CD8-positive, alpha-beta memory T cell (primary cell): Measurements from ENCODE around the gene MAP4K3. TPM values are rescaled to one million over a fixed set of nuclear protein-coding genes. Genes with fewer than 3 reads are reported as not detected.

Experiments used
- CTCF ChIA-PET: fragments of 350-600 bp; sonication (Branson Sonifier 250); formaldehyde crosslinking; loops from one replicate; lab custom pipeline; 2021; ENCODE audit warnings: antibody characterized with exemption; lab: Charles Lee
- POLR2A ChIA-PET: fragments of 350-600 bp; sonication (Branson Sonifier 250); formaldehyde crosslinking; loops from one replicate; lab custom pipeline; 2021; ENCODE audit warnings: antibody characterized with exemption; lab: Charles Lee
- DNase-seq, 5 donors: peaks; one replicate each; pipeline versions ENCODE4 v3.0.0 to v3.0.0-alpha.2; 2020 to 2022; ENCODE audit warnings: mixed read lengths in 1 of 5
- H3K27ac ChIP-seq: one replicate; pipeline ENCODE4 v1.7.0; 2013; ENCODE audit warnings: low read depth, mild to moderate bottlenecking, low read length, moderate library complexity
- H3K27me3 ChIP-seq: 2 replicates; pipeline ENCODE4 v1.7.0; 2013; ENCODE audit warnings: low read length, mild to moderate bottlenecking; ENCODE audit not compliant: insufficient read depth, poor library complexity, severe bottlenecking
- H3K36me3 ChIP-seq: 2 replicates; pipeline ENCODE4 v1.7.0; 2013; ENCODE audit warnings: mild to moderate bottlenecking, low read length, moderate library complexity; ENCODE audit not compliant: insufficient read depth
- H3K4me1 ChIP-seq: 2 replicates; pipeline ENCODE4 v1.7.0; 2013; ENCODE audit warnings: mild to moderate bottlenecking, low read length, moderate library complexity; ENCODE audit not compliant: insufficient read depth
- H3K4me3 ChIP-seq: 2 replicates; pipeline ENCODE4 v1.7.0; 2013; ENCODE audit warnings: mild to moderate bottlenecking, low read length
- H3K9me3 ChIP-seq: 2 replicates; pipeline ENCODE4 v1.7.0; 2013; ENCODE audit warnings: mild to moderate bottlenecking, low read length
- H3K27ac Mint-ChIP-seq, 8 donors: one replicate each; pipeline ENCODE4 v1.8.0; 2020 to 2021; ENCODE audit warnings: mixed read lengths in 8 of 8, mild to moderate bottlenecking in 6 of 8, inconsistent platforms in 3 of 8, moderate library complexity in 3 of 8
- H3K27me3 Mint-ChIP-seq, 2 donors: one replicate each; pipeline ENCODE4 v1.8.0; 2020 to 2021; ENCODE audit warnings: mixed read lengths in 2 of 2, mild to moderate bottlenecking in 1 of 2, moderate library complexity in 1 of 2
- H3K36me3 Mint-ChIP-seq, 3 donors: one replicate each; pipeline ENCODE4 v1.8.0; 2020 to 2021; ENCODE audit warnings: mixed read lengths in 3 of 3, inconsistent platforms in 1 of 3, mild to moderate bottlenecking in 1 of 3
- H3K4me1 Mint-ChIP-seq, 3 donors: one replicate each; pipeline ENCODE4 v1.8.0; 2020 to 2021; ENCODE audit warnings: mixed read lengths in 3 of 3, inconsistent platforms in 1 of 3, mild to moderate bottlenecking in 1 of 3
- H3K4me3 Mint-ChIP-seq, 7 donors: one replicate each; pipeline ENCODE4 v1.8.0; 2020 to 2021; ENCODE audit warnings: mixed read lengths in 7 of 7, mild to moderate bottlenecking in 6 of 7, moderate library complexity in 4 of 7, inconsistent platforms in 2 of 7
- H3K9me3 Mint-ChIP-seq, 5 donors: one replicate each; pipeline ENCODE4 v1.8.0; 2020 to 2022; ENCODE audit warnings: mixed read lengths in 5 of 5, mild to moderate bottlenecking in 3 of 5, moderate library complexity in 2 of 5, inconsistent platforms in 1 of 5
- polyA plus RNA-seq: library from polyadenylated mRNA; unstranded; fragments of 300-500 nt; fragmentation: Illumina TruSeq; gene quantifications from one replicate; pipeline ENCODE4 v1.2.3, GENCODE V29; 2021
- total RNA-seq, 2 experiments: library from RNA; stranded (reverse); gene quantifications; one replicate each; pipeline ENCODE4 v1.2.3, GENCODE V29; 2021

MAP4K3 gene
- total and polyA plus RNA-seq, 3 experiments from 2014 or later = 2.7 to 8.2 (median 7.0) TPM

GRCh38 chr2:39234754-39235153 lies 202.3 kb downstream of the MAP4K3 start:
- no peaks in the 10 kb centered on the region for H3K4me1 ChIP-seq
- H3K4me3 ChIP-seq = no peak overlapping the region
- ChIA-PET CTCF (interaction anchor here (1.2 kb wide), 1 partner anchor 287 kb away, joined by 5 read pairs; no protein-coding TSS in a partner anchor), POLR2A (no interaction called here)
- no peaks in the 10 kb centered on the region for H3K9me3 ChIP-seq
- Mint-ChIP-seq H3K36me3 (peaks cover 3 to 27% (median 4%) of the 10 kb centered on the region in 3 donors), H3K4me1 (peaks cover under 1 to 2% (median 2%) of the 10 kb centered on the region in 3 donors), H3K27ac (no peak overlapping the region), H3K9me3 (peaks cover 5 to 14% (median 11%) of the 10 kb centered on the region in 5 donors), H3K27me3 (peaks cover 0 to 3% of the 10 kb centered on the region in 2 donors), H3K4me3 (no peak overlapping the region)
- H3K27ac ChIP-seq = no peak overlapping the region
- DNase-seq = no peak
- H3K27me3 ChIP-seq = no peaks in the 10 kb centered on the region
- no peaks in the 10 kb centered on the region for H3K36me3 ChIP-seq

- H3K4me3 ChIP-seq = no peak overlapping the region
- POLR2A ChIA-PET = no interaction called here
- DNase-seq = no peak
- H3K4me1 ChIP-seq = peaks cover 13% of the 10 kb centered on the region
- Mint-ChIP-seq H3K36me3 (peaks cover 3 to 27% (median 4%) of the 10 kb centered on the region in 3 donors), H3K27ac (no peak overlapping the region), H3K4me1 (peaks cover 18 to 25% (median 24%) of the 10 kb centered on the region in 3 donors), H3K27me3 (peaks cover 0 to 3% of the 10 kb centered on the region in 2 donors), H3K9me3 (peaks cover 5 to 14% (median 11%) of the 10 kb centered on the region in 5 donors), H3K4me3 (no peak overlapping the region)
- H3K36me3 ChIP-seq = no peaks in the 10 kb centered on the region
- CTCF ChIA-PET = interaction anchor here (0.6 to 6.9 kb wide), 2 partner anchors 112 to 284 kb away, joined by 3 to 86 read pairs; no protein-coding TSS in a partner anchor
- no peak overlapping the region for H3K27ac ChIP-seq
- H3K27me3 ChIP-seq = no peaks in the 10 kb centered on the region
- H3K9me3 ChIP-seq = no peaks in the 10 kb centered on the region
Measured at GRCh38 chr2:39232141-39232540, 204.9 kb downstream of the MAP4K3 start.

GRCh38 chr2:39228413-39229209 lies 208.5 kb downstream of the MAP4K3 start:
- no peaks in the 10 kb centered on the region for H3K36me3 Mint-ChIP-seq
- H3K27me3 Mint-ChIP-seq = no peaks in the 10 kb centered on the region
- H3K4me1 ChIP-seq = peaks cover 13% of the 10 kb centered on the region
- DNase-seq = peak in 1 of 5 donors; percentile 43
- no peaks in the 10 kb centered on the region for H3K36me3 ChIP-seq
- no peak overlapping the region for H3K27ac ChIP-seq
- no peaks in the 10 kb centered on the region for H3K9me3 Mint-ChIP-seq
- no peaks in the 10 kb centered on the region for H3K9me3 ChIP-seq
- peak overlapping the region in 5 of 8 donors; percentile 44 to 88 (median 55) for H3K27ac Mint-ChIP-seq
- no peak overlapping the region for H3K4me3 ChIP-seq
- no peaks in the 10 kb centered on the region for H3K27me3 ChIP-seq
- CTCF ChIA-PET = interaction anchor here (0.7 to 6.9 kb wide), 47 partner anchors 11 to 281 kb away, joined by 3 to 168 read pairs (median 5); partner anchors contain the start of genes CDKL4 and SOS1
- POLR2A ChIA-PET = interaction anchor here (0.7 to 3.7 kb wide), 5 partner anchors 12 to 119 kb away, joined by 3 to 65 read pairs (median 5); partner anchors contain the start of gene SOS1
- H3K4me1 Mint-ChIP-seq = peaks cover 18 to 28% (median 26%) of the 10 kb centered on the region in 3 donors
- peak overlapping the region; percentile 9 to 84 (median 72) for H3K4me3 Mint-ChIP-seq

- Mint-ChIP-seq H3K36me3 (no peaks in the 10 kb centered on the region), H3K27me3 (no peaks in the 10 kb centered on the region), H3K4me1 (peaks cover 18 to 28% (median 26%) of the 10 kb centered on the region in 3 donors), H3K4me3 (peak overlapping the region; percentile 9 to 84 (median 72)), H3K27ac (peak overlapping the region in 4 of 8 donors; percentile 60 to 88 (median 72)), H3K9me3 (no peaks in the 10 kb centered on the region)
- H3K27ac ChIP-seq = no peak overlapping the region
- no peaks in the 10 kb centered on the region for H3K9me3 ChIP-seq
- no peaks in the 10 kb centered on the region for H3K36me3 ChIP-seq
- no peak overlapping the region for H3K4me3 ChIP-seq
- ChIA-PET CTCF (interaction anchor here (0.7 to 6.9 kb wide), 29 partner anchors 10 to 280 kb away, joined by 3 to 168 read pairs (median 6); partner anchors contain the start of gene SOS1), POLR2A (interaction anchor here (0.7 to 3.7 kb wide), 5 partner anchors 11 to 118 kb away, joined by 3 to 65 read pairs (median 5); partner anchors contain the start of gene SOS1)
- DNase-seq = peak; percentile 66 to 84 (median 70)
- H3K4me1 ChIP-seq = peaks cover 13% of the 10 kb centered on the region
- H3K27me3 ChIP-seq = no peaks in the 10 kb centered on the region
Measured at GRCh38 chr2:39227628-39228412, 209.3 kb downstream of the MAP4K3 start.

GRCh38 chr2:39225567-39225966 lies 211.5 kb downstream of the MAP4K3 start:
- Mint-ChIP-seq H3K4me1 (peaks cover 18 to 28% (median 26%) of the 10 kb centered on the region in 3 donors), H3K27ac (no peak overlapping the region), H3K4me3 (no peak overlapping the region)

GRCh38 chr2:39223909-39224308 lies 213.2 kb downstream of the MAP4K3 start:
- Mint-ChIP-seq H3K4me3 (no peak overlapping the region), H3K36me3 (peaks cover 0 to 2% (median 0%) of the 10 kb centered on the region in 3 donors), H3K9me3 (no peaks in the 10 kb centered on the region), H3K27ac (no peak overlapping the region), H3K27me3 (no peaks in the 10 kb centered on the region), H3K4me1 (peaks cover 15 to 33% (median 31%) of the 10 kb centered on the region in 3 donors)
- no peak overlapping the region for H3K4me3 ChIP-seq
- no peaks in the 10 kb centered on the region for H3K36me3 ChIP-seq
- peaks cover 16% of the 10 kb centered on the region for H3K4me1 ChIP-seq
- CTCF ChIA-PET = no interaction called here
- no peak overlapping the region for H3K27ac ChIP-seq
- POLR2A ChIA-PET = no interaction called here
- H3K27me3 ChIP-seq = no peaks in the 10 kb centered on the region
- DNase-seq = no peak
- H3K9me3 ChIP-seq = no peaks in the 10 kb centered on the region

More at GRCh38 chr2:39225567-39225966, 211.5 kb downstream of the MAP4K3 start:
- Mint-ChIP-seq H3K27me3 (no peaks in the 10 kb centered on the region), H3K9me3 (no peaks in the 10 kb centered on the region), H3K36me3 (no peaks in the 10 kb centered on the region)
- Histone ChIP-seq H3K27me3 (no peaks in the 10 kb centered on the region), H3K36me3 (no peaks in the 10 kb centered on the region), H3K27ac (no peak overlapping the region), H3K4me3 (no peak overlapping the region), H3K4me1 (peaks cover 13% of the 10 kb centered on the region), H3K9me3 (no peaks in the 10 kb centered on the region)
- ChIA-PET CTCF (interaction anchor here (1.4 to 2.4 kb wide), 3 partner anchors 101 to 278 kb away, joined by 4 to 11 read pairs (median 4); partner anchors contain the start of gene SOS1), POLR2A (no interaction called here)
- no peak for DNase-seq

GRCh38 chr2:39221459-39221858 lies 215.6 kb downstream of the MAP4K3 start:
- Histone ChIP-seq H3K9me3 (no peaks in the 10 kb centered on the region), H3K36me3 (no peaks in the 10 kb centered on the region), H3K27me3 (no peaks in the 10 kb centered on the region), H3K4me1 (peaks cover 25% of the 10 kb centered on the region), H3K4me3 (no peak overlapping the region), H3K27ac (no peak overlapping the region)
- H3K4me1 Mint-ChIP-seq = peaks cover 20 to 37% (median 35%) of the 10 kb centered on the region in 3 donors
- CTCF ChIA-PET = interaction anchor here (1.0 kb wide), 1 partner anchor 8 kb away, joined by 3 read pairs; no protein-coding TSS in a partner anchor
- no peaks in the 10 kb centered on the region for H3K9me3 Mint-ChIP-seq
- H3K27me3 Mint-ChIP-seq = no peaks in the 10 kb centered on the region
- H3K27ac Mint-ChIP-seq = no peak overlapping the region
- H3K4me3 Mint-ChIP-seq = no peak overlapping the region
- POLR2A ChIA-PET = no interaction called here
- H3K36me3 Mint-ChIP-seq = peaks cover 0 to 4% (median 0%) of the 10 kb centered on the region in 3 donors
- DNase-seq = no peak
